ENCODE measurements around the gene HIPK3. TPM values are rescaled to one million over a fixed set of nuclear protein-coding genes. Genes with fewer than 3 reads are reported as not detected.

Gene HIPK3
- total RNA-seq, 1 donor from 2014 or later = 33.1 TPM

DNA sequence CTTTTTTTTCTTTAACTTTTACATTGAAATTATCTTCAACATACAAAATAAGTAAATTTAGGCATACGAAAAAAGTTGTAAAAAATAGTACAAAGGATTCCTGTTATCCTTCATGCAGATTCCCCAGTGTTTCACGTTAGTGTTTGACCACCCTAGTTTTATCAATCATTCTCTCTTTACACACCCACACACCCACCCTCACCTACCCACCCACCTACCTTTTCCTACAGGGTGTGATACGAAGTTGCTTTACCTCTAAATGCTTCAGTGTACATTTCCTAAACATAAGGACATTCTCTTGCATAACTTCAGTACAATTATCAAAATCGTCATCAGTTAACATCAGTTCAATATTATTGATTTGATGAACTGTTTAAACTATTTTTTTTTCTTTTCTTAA lies 37.0 kb downstream of the HIPK3 start:
- Histone ChIP-seq H3K79me2 (ENCODE audit: low read depth) (peaks cover 32% of the 10 kb centered on the region), H3K9me3 (ENCODE audit: low read depth) (no peaks in the 10 kb centered on the region), H4K20me1 (ENCODE audit: low read depth) (peaks cover 10% of the 10 kb centered on the region), H3F3A (ENCODE audit: low read depth) (no peaks in the 10 kb centered on the region), H3K4me3 (no peak overlapping the region), H2AFZ (replicated peaks) (no peak overlapping the region), H3K36me3 (no peaks in the 10 kb centered on the region), H3K4me2 (no peak overlapping the region), H3K4me1 (no peaks in the 10 kb centered on the region), H3K27ac (no peak overlapping the region), H3K27me3 (no peaks in the 10 kb centered on the region), H3K9ac (no peak overlapping the region)
- Mint-ChIP-seq H3K36me3 (peaks cover 42% of the 10 kb centered on the region), H3K4me3 (no peak overlapping the region), H3K27ac (no peak overlapping the region), H3K9me3 (peaks cover 18% of the 10 kb centered on the region), H3K4me1 (peaks cover 7% of the 10 kb centered on the region), H3K27me3 (ENCODE audit: insufficient read depth, low read depth) (no peaks in the 10 kb centered on the region)
- TF ChIP-seq, protein P1, sequence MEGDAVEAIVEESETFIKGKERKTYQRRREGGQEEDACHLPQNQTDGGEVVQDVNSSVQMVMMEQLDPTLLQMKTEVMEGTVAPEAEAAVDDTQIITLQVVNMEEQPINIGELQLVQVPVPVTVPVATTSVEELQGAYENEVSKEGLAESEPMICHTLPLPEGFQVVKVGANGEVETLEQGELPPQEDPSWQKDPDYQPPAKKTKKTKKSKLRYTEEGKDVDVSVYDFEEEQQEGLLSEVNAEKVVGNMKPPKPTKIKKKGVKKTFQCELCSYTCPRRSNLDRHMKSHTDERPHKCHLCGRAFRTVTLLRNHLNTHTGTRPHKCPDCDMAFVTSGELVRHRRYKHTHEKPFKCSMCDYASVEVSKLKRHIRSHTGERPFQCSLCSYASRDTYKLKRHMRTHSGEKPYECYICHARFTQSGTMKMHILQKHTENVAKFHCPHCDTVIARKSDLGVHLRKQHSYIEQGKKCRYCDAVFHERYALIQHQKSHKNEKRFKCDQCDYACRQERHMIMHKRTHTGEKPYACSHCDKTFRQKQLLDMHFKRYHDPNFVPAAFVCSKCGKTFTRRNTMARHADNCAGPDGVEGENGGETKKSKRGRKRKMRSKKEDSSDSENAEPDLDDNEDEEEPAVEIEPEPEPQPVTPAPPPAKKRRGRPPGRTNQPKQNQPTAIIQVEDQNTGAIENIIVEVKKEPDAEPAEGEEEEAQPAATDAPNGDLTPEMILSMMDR (IDR thresholded peaks at IDR 0.05) = no peak
- TF ChIP-seq EZH2 (IDR thresholded peaks at IDR 0.05) (no peak), EZH2phosphoT487 (IDR thresholded peaks at IDR 0.05) (no peak)
- no peak for DNase-seq (ENCODE audit: low spot score)

DNA sequence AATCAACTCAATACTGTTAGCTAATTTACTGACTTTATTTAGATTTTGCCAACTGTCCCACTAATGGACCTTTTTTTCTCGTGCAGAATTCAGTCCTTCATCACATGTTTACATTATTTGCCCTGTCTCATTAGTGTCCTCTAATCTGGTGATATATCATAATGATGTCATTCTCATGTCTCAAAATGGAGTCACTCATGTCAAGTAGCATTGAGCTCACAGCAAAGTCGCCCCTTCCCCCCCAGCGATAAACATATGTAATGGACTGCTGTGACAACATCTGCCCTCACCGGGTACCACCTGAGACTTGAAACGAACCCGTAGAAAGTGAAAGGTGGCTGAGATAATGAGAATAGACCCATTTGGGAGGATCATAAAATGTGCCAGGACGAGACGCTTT lies 37.6 kb downstream of the HIPK3 start:
- Histone ChIP-seq H3K27ac (no peak overlapping the region), H2AFZ (replicated peaks) (no peak overlapping the region), H3K4me3 (no peak overlapping the region), H3K27me3 (no peaks in the 10 kb centered on the region), H3K4me1 (no peaks in the 10 kb centered on the region), H3K79me2 (ENCODE audit: low read depth) (peaks cover 36% of the 10 kb centered on the region), H3K9ac (no peak overlapping the region), H3K36me3 (no peaks in the 10 kb centered on the region), H3K9me3 (ENCODE audit: low read depth) (no peaks in the 10 kb centered on the region), H3F3A (ENCODE audit: low read depth) (no peaks in the 10 kb centered on the region), H4K20me1 (ENCODE audit: low read depth) (peaks cover 10% of the 10 kb centered on the region), H3K4me2 (no peak overlapping the region)
- TF ChIP-seq, protein P1 (IDR thresholded peaks at IDR 0.05) = no peak
- no peak for TF ChIP-seq EZH2phosphoT487 (IDR thresholded peaks at IDR 0.05)
- no peak for TF ChIP-seq EZH2 (IDR thresholded peaks at IDR 0.05)
- H3K27ac Mint-ChIP-seq = no peak overlapping the region
- peaks cover 41% of the 10 kb centered on the region for H3K36me3 Mint-ChIP-seq
- H3K4me3 Mint-ChIP-seq = no peak overlapping the region
- peaks cover 7% of the 10 kb centered on the region for H3K4me1 Mint-ChIP-seq
- DNase-seq (ENCODE audit: low spot score) = no peak
- H3K27me3 Mint-ChIP-seq (ENCODE audit: insufficient read depth, low read depth) = no peaks in the 10 kb centered on the region
- H3K9me3 Mint-ChIP-seq = peaks cover 18% of the 10 kb centered on the region

DNA sequence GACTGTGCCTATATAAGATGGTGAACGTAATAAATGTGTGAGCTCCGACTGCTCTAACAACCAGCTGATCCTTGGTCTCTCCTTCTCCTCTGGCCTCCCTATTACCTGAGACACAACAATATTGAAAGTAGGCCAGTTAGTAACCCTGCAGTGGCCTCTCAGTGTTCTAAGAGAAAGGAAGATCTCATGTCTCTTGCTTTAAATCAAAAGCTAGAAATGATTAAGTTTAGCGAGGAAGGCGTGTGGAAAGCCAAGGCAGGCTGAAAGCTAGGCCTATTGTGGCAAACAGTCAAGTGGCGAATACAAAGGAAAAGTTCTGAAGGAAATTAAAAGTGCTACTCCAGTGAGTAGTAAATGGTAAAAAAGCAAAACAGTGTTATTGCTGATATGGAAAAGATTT lies 39.5 kb downstream of the HIPK3 start:
- H4K20me1 ChIP-seq (ENCODE audit: low read depth) = peaks cover 10% of the 10 kb centered on the region
- peaks cover 18% of the 10 kb centered on the region for H3K9me3 Mint-ChIP-seq
- no peaks in the 10 kb centered on the region for H3F3A ChIP-seq (ENCODE audit: low read depth)
- no peak overlapping the region for H3K4me3 Mint-ChIP-seq
- H3K36me3 Mint-ChIP-seq = peaks cover 41% of the 10 kb centered on the region
- H3K4me3 ChIP-seq = no peak overlapping the region
- no peaks in the 10 kb centered on the region for H3K36me3 ChIP-seq
- H3K27ac ChIP-seq = no peak overlapping the region
- TF ChIP-seq, protein P1 (IDR thresholded peaks at IDR 0.05) = no peak
- TF ChIP-seq EZH2 (IDR thresholded peaks at IDR 0.05) = no peak
- TF ChIP-seq EZH2phosphoT487 (IDR thresholded peaks at IDR 0.05) = no peak
- DNase-seq (ENCODE audit: low spot score) = no peak
- H3K27me3 Mint-ChIP-seq (ENCODE audit: insufficient read depth, low read depth) = no peaks in the 10 kb centered on the region
- H3K4me2 ChIP-seq = no peak overlapping the region
- peaks cover 5% of the 10 kb centered on the region for H3K4me1 Mint-ChIP-seq
- no peak overlapping the region for H3K9ac ChIP-seq
- H3K27ac Mint-ChIP-seq = no peak overlapping the region
- no peaks in the 10 kb centered on the region for H3K9me3 ChIP-seq (ENCODE audit: low read depth)
- peaks cover 41% of the 10 kb centered on the region for H3K79me2 ChIP-seq (ENCODE audit: low read depth)
- no peak overlapping the region for H2AFZ ChIP-seq (replicated peaks)
- no peaks in the 10 kb centered on the region for H3K4me1 ChIP-seq
- H3K27me3 ChIP-seq = no peaks in the 10 kb centered on the region
